Measurements from ENCODE around the gene RAB17. TPM values are rescaled to one million over a fixed set of nuclear protein-coding genes. Genes with fewer than 3 reads are reported as not detected.

The RAB17 gene
- total RNA-seq, 2 donors from 2014 or later, result 12.6 to 13.6 TPM

DNA sequence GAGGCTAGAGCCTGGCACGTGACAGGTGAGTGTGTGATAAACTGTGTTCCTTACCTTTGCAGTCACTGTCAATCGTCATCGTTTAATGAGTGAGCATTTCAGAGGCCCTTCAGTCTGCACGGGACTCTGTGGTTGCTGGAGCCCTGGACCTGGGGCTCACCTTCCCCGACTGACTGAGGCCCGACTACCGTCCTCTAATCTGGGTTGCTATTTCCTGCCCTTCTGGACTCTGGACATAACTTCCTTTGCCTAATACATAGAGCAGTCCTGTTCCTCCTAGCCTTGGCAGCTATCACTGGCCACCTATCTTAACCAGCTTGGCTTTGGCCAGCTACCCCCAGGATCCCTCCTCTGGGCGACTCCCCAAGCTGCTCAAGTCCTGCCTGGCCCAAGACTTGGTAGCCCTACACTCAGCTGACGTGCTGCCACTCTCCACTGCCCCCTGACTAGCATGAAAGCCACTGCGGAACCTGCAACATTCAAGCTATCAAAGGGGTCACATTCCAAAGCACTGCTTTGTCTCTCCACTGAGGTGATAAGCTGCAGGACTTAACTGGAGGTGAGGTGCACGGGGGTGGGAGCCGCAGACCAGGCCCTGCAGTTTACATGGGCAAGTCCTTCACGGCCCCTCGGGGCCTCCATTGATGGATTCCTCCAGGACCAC, 11.1 kb upstream of the RAB17 start:
- 93% methylated on average over 14 of the region's 14 CpGs for WGBS
- no peaks in the 10 kb centered on the region for H3K36me3 ChIP-seq
- H3K4me3 ChIP-seq, result no peak overlapping the region
- intact Hi-C loops (cut with DNase I), result loop anchor here (5.0 kb wide), 1 partner anchor 141 kb away; no protein-coding TSS in a partner anchor
- TF ChIP-seq POLR2AphosphoS5 (IDR thresholded peaks at IDR 0.05), result no peak
- no peak for TF ChIP-seq POLR2A (IDR thresholded peaks at IDR 0.05)
- no peak for TF ChIP-seq CTCF (IDR thresholded peaks at IDR 0.05)
- no peaks in the 10 kb centered on the region for H3K4me1 ChIP-seq (replicated peaks)
- no peak for DNase-seq (ENCODE audit: low spot score)
- no peaks in the 10 kb centered on the region for H3K9me3 ChIP-seq
- H3K27me3 ChIP-seq (replicated peaks; ENCODE audit: insufficient read depth), result no peaks in the 10 kb centered on the region
- H3K27ac ChIP-seq, result no peak overlapping the region

DNA sequence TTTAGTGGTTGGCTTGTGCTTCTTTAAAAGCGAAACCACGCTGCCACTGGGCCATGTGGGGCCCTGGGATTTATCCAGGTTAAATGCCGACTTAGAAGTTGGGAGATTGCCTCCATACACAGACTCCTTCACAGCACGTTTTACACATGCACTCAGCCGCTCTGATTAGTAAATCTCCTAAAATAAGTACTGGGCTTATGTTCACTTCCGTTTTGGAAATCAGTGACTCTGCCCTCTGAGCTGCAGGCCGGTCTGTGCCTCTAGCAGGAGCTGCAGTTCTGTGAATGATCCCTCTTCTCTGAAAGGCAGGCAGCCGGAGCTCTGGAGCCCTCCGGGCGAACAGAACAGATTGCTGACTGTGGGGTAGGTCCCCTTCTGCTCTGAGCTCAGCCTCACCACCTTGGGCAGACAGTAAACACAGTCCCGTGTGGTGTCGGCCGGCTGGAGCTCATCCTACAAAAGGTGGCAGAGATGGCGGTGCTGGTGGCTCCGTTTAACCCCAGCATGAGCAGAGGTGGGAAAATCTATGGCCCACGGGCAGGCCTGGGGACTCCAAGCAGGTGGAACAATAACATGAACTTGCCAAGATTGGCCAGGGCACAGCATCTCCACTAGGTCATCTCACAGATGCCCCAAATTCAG, 9.8 kb upstream of the RAB17 start:
- 49% methylated on average over 16 of the region's 16 CpGs for WGBS
- Histone ChIP-seq H3K27me3 (replicated peaks; ENCODE audit: insufficient read depth) (no peaks in the 10 kb centered on the region), H3K27ac (peak overlapping the region; percentile 41 to 43), H3K9me3 (no peaks in the 10 kb centered on the region), H3K4me1 (replicated peaks) (no peaks in the 10 kb centered on the region), H3K36me3 (no peaks in the 10 kb centered on the region), H3K4me3 (no peak overlapping the region)
- TF ChIP-seq CTCF (IDR thresholded peaks at IDR 0.05), result no peak
- TF ChIP-seq POLR2AphosphoS5 (IDR thresholded peaks at IDR 0.05), result peak; percentile 11
- intact Hi-C loops (cut with DNase I), result loop anchor here (5.0 kb wide), 1 partner anchor 142 kb away; no protein-coding TSS in a partner anchor
- DNase-seq (ENCODE audit: low spot score), result no peak

GRCh38 chr2:237599465-237600110, 9.1 kb upstream of the RAB17 start:
- TF ChIP-seq POLR2A (IDR thresholded peaks at IDR 0.05) (no peak), POLR2AphosphoS5 (IDR thresholded peaks at IDR 0.05) (no peak), CTCF (IDR thresholded peaks at IDR 0.05) (no peak)
- intact Hi-C loops (cut with DNase I), result loop anchor here (5.0 kb wide), 2 partner anchors 68 to 143 kb away; no protein-coding TSS in a partner anchor
- Histone ChIP-seq H3K27me3 (replicated peaks; ENCODE audit: insufficient read depth) (no peaks in the 10 kb centered on the region), H3K27ac (peak overlapping the region; percentile 41 to 43), H3K36me3 (no peaks in the 10 kb centered on the region), H3K4me1 (replicated peaks) (no peaks in the 10 kb centered on the region), H3K4me3 (no peak overlapping the region), H3K9me3 (no peaks in the 10 kb centered on the region)
- WGBS, result 83% methylated on average over 9 of the region's 9 CpGs
- DNase-seq (ENCODE audit: low spot score), result no peak

DNA sequence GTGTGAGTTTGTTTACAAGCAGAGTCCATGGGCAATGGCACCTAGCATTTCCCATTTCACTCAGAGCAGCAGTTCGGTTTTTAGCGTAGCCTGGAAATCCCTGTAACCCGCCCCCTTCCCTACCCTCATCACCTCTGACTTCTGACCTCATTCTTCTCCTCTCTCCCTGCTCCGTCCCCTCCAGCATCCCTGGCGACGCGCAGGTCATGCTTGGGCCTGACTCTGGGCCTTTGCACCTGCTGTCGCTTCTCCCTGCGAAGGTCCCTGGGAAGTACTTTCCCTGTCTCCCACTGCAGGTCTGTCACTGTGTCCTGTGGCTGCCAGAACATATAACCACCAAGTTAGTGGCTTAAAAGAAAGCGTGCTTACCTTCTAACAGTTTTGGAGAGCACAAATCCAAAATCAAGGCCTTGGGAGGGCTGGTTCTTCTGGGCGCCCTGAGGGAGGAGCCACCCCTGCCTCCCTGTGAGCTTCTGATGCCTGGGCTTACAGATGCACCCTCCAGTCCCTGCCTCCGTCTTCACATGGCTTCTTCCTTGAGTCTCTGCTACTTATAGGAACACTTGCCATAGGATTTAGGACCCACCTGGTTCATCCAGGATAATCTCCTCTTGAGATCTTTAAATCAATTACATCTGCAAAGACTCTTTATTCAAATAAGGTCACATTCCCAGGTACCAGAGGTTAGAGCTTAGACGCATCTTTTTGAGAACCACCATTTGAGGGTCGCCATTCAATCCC, 8.1 kb upstream of the RAB17 start:
- no peak for TF ChIP-seq CTCF (IDR thresholded peaks at IDR 0.05)
- no peak for TF ChIP-seq POLR2AphosphoS5 (IDR thresholded peaks at IDR 0.05)
- 93% methylated on average over 14 of the region's 14 CpGs for WGBS
- H3K36me3 ChIP-seq, result no peaks in the 10 kb centered on the region
- DNase-seq (ENCODE audit: low spot score), result no peak
- intact Hi-C loops (cut with DNase I), result loop anchor here (5.0 kb wide), 1 partner anchor 69 kb away; no protein-coding TSS in a partner anchor
- no peak overlapping the region for H3K4me3 ChIP-seq
- no peaks in the 10 kb centered on the region for H3K9me3 ChIP-seq
- H3K27ac ChIP-seq, result no peak overlapping the region
- H3K27me3 ChIP-seq (replicated peaks; ENCODE audit: insufficient read depth), result no peaks in the 10 kb centered on the region
- H3K4me1 ChIP-seq (replicated peaks), result no peaks in the 10 kb centered on the region

Measured in prostate gland (tissue), 2 donors.